HFFc6 (cell line): ENCODE measurements around the gene MTA1. TPM values are rescaled to one million over a fixed set of nuclear protein-coding genes. Genes with fewer than 3 reads are reported as not detected.

Source experiments
- DNase-seq: peaks from one replicate; pipeline ENCODE4 v3.0.0-alpha.2; 2018
- H3K27ac Mint-ChIP-seq: 2 replicates; pipeline ENCODE4 v1.8.0; 2020; ENCODE audit warnings: mild to moderate bottlenecking, mixed read lengths
- H3K27me3 Mint-ChIP-seq: 2 replicates; pipeline ENCODE4 v1.8.0; 2021; ENCODE audit warnings: mild to moderate bottlenecking, moderate library complexity, mixed read lengths; ENCODE audit not compliant: insufficient read depth
- H3K36me3 Mint-ChIP-seq: 2 replicates; pipeline ENCODE4 v1.8.0; 2021; ENCODE audit warnings: low read depth, mixed read lengths
- H3K4me1 Mint-ChIP-seq: 2 replicates; pipeline ENCODE4 v1.8.0; 2020; ENCODE audit warnings: low read depth, mixed read lengths
- H3K4me3 Mint-ChIP-seq: 2 replicates; pipeline ENCODE4 v1.8.0; 2020; ENCODE audit warnings: mild to moderate bottlenecking, moderate library complexity, mixed read lengths
- H3K9me3 Mint-ChIP-seq: 2 replicates; pipeline ENCODE4 v1.8.0; 2020; ENCODE audit warnings: mild to moderate bottlenecking, mixed read lengths
- CTCF ChIP-seq: fragments of 200-600 bp; sonication (generic); IDR thresholded peaks from 2 replicates; pipeline ENCODE4 v1.5.0; 2021; ENCODE audit warnings: antibody characterized with exemption, mild to moderate bottlenecking
- total RNA-seq, 6 experiments: library from RNA; stranded (reverse); fragmentation: NEBNext Ultra II Directional; extraction: Animal tissue kit (Norgen Biotek cat#: 25700); gene quantifications; 2 replicates in 1 of 6; 3 replicates in 5 of 6; pipeline ENCODE4 v1.2.3, GENCODE V29; 2021

MTA1 gene
- total RNA-seq, 6 experiments from 2014 or later, result 67.5 to 71.3 (median 69.2) TPM

- TF ChIP-seq CTCF, result no peak
- no peaks in the 10 kb centered on the region for H3K9me3 Mint-ChIP-seq
- no peak overlapping the region for H3K27ac Mint-ChIP-seq
- no peak for DNase-seq
- no peaks in the 10 kb centered on the region; the same call in 1 of the 2 replicates for H3K27me3 Mint-ChIP-seq
- H3K36me3 Mint-ChIP-seq, result peaks cover 4% of the 10 kb centered on the region; the same call in 1 of the 2 replicates
- no peak overlapping the region for H3K4me3 Mint-ChIP-seq
- no peaks in the 10 kb centered on the region for H3K4me1 Mint-ChIP-seq
Measured at GRCh38 chr14:105461903-105462302, 42.3 kb downstream of the MTA1 start.

- Mint-ChIP-seq H3K36me3 (peaks cover 4% of the 10 kb centered on the region; the same call in 1 of the 2 replicates), H3K27ac (no peak overlapping the region), H3K27me3 (no peaks in the 10 kb centered on the region; the same call in 1 of the 2 replicates), H3K4me1 (no peaks in the 10 kb centered on the region), H3K4me3 (no peak overlapping the region), H3K9me3 (no peaks in the 10 kb centered on the region)
- TF ChIP-seq CTCF, result no peak
- no peak for DNase-seq
Measured at GRCh38 chr14:105464501-105464900, 44.9 kb downstream of the MTA1 start.

- Mint-ChIP-seq H3K9me3 (no peaks in the 10 kb centered on the region), H3K4me3 (no peak overlapping the region), H3K27me3 (no peaks in the 10 kb centered on the region; the same call in 1 of the 2 replicates), H3K4me1 (no peaks in the 10 kb centered on the region), H3K27ac (no peak overlapping the region), H3K36me3 (peaks cover 4% of the 10 kb centered on the region; the same call in 1 of the 2 replicates)
- peak; percentile 12 for DNase-seq
- TF ChIP-seq CTCF, result no peak
Measured at GRCh38 chr14:105465209-105466031, 45.8 kb downstream of the MTA1 start.

- no peak overlapping the region for H3K4me3 Mint-ChIP-seq
- H3K27ac Mint-ChIP-seq, result no peak overlapping the region
- H3K9me3 Mint-ChIP-seq, result no peaks in the 10 kb centered on the region
- H3K27me3 Mint-ChIP-seq, result no peaks in the 10 kb centered on the region
- peaks cover 2% of the 10 kb centered on the region; the same call in 1 of the 2 replicates for H3K36me3 Mint-ChIP-seq
- no peak for DNase-seq
- no peaks in the 10 kb centered on the region for H3K4me1 Mint-ChIP-seq
- TF ChIP-seq CTCF, result no peak
Measured at GRCh38 chr14:105466531-105467248, 47.1 kb downstream of the MTA1 start.

GRCh38 chr14:105467249-105467941 is 47.8 kb downstream of the MTA1 start:
- Mint-ChIP-seq H3K36me3 (no peaks in the 10 kb centered on the region), H3K4me3 (no peak overlapping the region), H3K4me1 (no peaks in the 10 kb centered on the region), H3K27ac (no peak overlapping the region), H3K27me3 (no peaks in the 10 kb centered on the region), H3K9me3 (no peaks in the 10 kb centered on the region)
- TF ChIP-seq CTCF, result no peak
- no peak for DNase-seq
